DND-41 (cell line): ENCODE results near the gene SELENOS.

Experiments used
- CTCF ChIP-seq: IDR thresholded peaks from 2 replicates; pipeline ENCODE4 v1.5.1; 2012; ENCODE audit warnings: borderline replicate concordance, low read length, moderate library complexity, mild to moderate bottlenecking; ENCODE audit not compliant: poor library complexity, severe bottlenecking; ENCODE audit errors: extremely low read depth
- EZH2 ChIP-seq: IDR thresholded peaks from 3 replicates; pipeline ENCODE4 v1.6.1; 2012; ENCODE audit warnings: borderline replicate concordance, low read depth, mild to moderate bottlenecking, moderate library complexity, low read length, inconsistent platforms; ENCODE audit not compliant: severe bottlenecking

GRCh38 chr15:101326026-101326315 is 48.7 kb upstream of the SELENOS start:
- TF ChIP-seq CTCF (no peak), EZH2 (no peak)
